ENCODE results near the gene HINFP.
"Not testable (repeated sequence)": the region's sequence is repeated elsewhere in the genome, so short reads cannot be mapped to it uniquely, and the experiment has no call there.

Gene HINFP

GRCh38 chr11:119161871-119162270 lies 40.5 kb downstream of the HINFP start:
- FAIRE-seq: no peak

- FAIRE-seq: no peak
Measured at GRCh38 chr11:119166368-119167076, 45.1 kb downstream of the HINFP start.

GRCh38 chr11:119167077-119167458 lies 45.7 kb downstream of the HINFP start:
- FAIRE-seq: not testable (repeated sequence)

- FAIRE-seq: no peak
Measured at GRCh38 chr11:119167933-119168332, 46.6 kb downstream of the HINFP start.

GRCh38 chr11:119168471-119169281 lies 47.3 kb downstream of the HINFP start, which contains the start of gene NLRX1:
Gene NLRX1, plus strand, starts transcription at chr11:119168725. Its CDS starts 2,679 bp downstream, at chr11:119171404.
- FAIRE-seq: no peak

- FAIRE-seq: no peak
Measured at GRCh38 chr11:119169282-119169719, 47.9 kb downstream of the HINFP start.

GRCh38 chr11:119172513-119172912 lies 51.1 kb downstream of the HINFP start:
- FAIRE-seq: no peak

GRCh38 chr11:119173453-119173852 lies 52.1 kb downstream of the HINFP start:
- FAIRE-seq: no peak

GRCh38 chr11:119175493-119176077 lies 54.2 kb downstream of the HINFP start:
- no peak for FAIRE-seq

- no peak for FAIRE-seq
Measured at GRCh38 chr11:119178166-119178680, 56.8 kb downstream of the HINFP start.

GRCh38 chr11:119179342-119179741 lies 58.0 kb downstream of the HINFP start:
- FAIRE-seq: no peak

- FAIRE-seq: no peak
Measured at GRCh38 chr11:119179983-119180382, 58.6 kb downstream of the HINFP start.

- no peak for FAIRE-seq
Measured at GRCh38 chr11:119180729-119181676, 59.6 kb downstream of the HINFP start.

- no peak for FAIRE-seq
Measured at GRCh38 chr11:119181677-119182412, 60.5 kb downstream of the HINFP start.

GRCh38 chr11:119184399-119184798 lies 63.0 kb downstream of the HINFP start:
- FAIRE-seq: not testable (repeated sequence)
